GM21529 (cell line): ENCODE measurements around the gene TSPAN9.

ENCODE experiments used
- ATAC-seq: cut with Tn5 transposase; IDR thresholded peaks from one replicate; pipeline ENCODE4 v1.9.1; 2021; ENCODE audit not compliant: unreplicated experiment

Gene TSPAN9

GRCh38 chr12:3243376-3244084 is 166.4 kb downstream of the TSPAN9 start:
- ATAC-seq = no peak

- ATAC-seq = no peak
Measured at GRCh38 chr12:3244219-3244750, 167.1 kb downstream of the TSPAN9 start.

GRCh38 chr12:3246253-3246652 is 169.1 kb downstream of the TSPAN9 start:
- no peak for ATAC-seq

GRCh38 chr12:3247077-3247476 is 169.9 kb downstream of the TSPAN9 start:
- no peak for ATAC-seq

- no peak for ATAC-seq
Measured at GRCh38 chr12:3247629-3248161, 170.5 kb downstream of the TSPAN9 start.

- no peak for ATAC-seq
Measured at GRCh38 chr12:3249081-3249800, 172.1 kb downstream of the TSPAN9 start.

- ATAC-seq = no peak
Measured at GRCh38 chr12:3250034-3250433, 172.9 kb downstream of the TSPAN9 start.

GRCh38 chr12:3250576-3250975 is 173.4 kb downstream of the TSPAN9 start:
- no peak for ATAC-seq

- ATAC-seq = no peak
Measured at GRCh38 chr12:3251067-3251466, 173.9 kb downstream of the TSPAN9 start.

GRCh38 chr12:3251691-3252090 is 174.5 kb downstream of the TSPAN9 start:
- ATAC-seq = no peak

- no peak for ATAC-seq
Measured at GRCh38 chr12:3252450-3252891, 175.3 kb downstream of the TSPAN9 start.

GRCh38 chr12:3253682-3254275 is 176.6 kb downstream of the TSPAN9 start:
- no peak for ATAC-seq

GRCh38 chr12:3255057-3255456 is 177.9 kb downstream of the TSPAN9 start:
- ATAC-seq = no peak

- ATAC-seq = no peak
Measured at GRCh38 chr12:3256103-3256631, 179.0 kb downstream of the TSPAN9 start.

GRCh38 chr12:3257411-3257810 is 180.2 kb downstream of the TSPAN9 start:
- no peak for ATAC-seq

- no peak for ATAC-seq
Measured at GRCh38 chr12:3259973-3260372, 182.8 kb downstream of the TSPAN9 start.

GRCh38 chr12:3261782-3262359 is 184.7 kb downstream of the TSPAN9 start:
- no peak for ATAC-seq

- ATAC-seq = no peak
Measured at GRCh38 chr12:3262470-3262869, 185.3 kb downstream of the TSPAN9 start.

- no peak for ATAC-seq
Measured at GRCh38 chr12:3263282-3263681, 186.1 kb downstream of the TSPAN9 start.

- no peak for ATAC-seq
Measured at GRCh38 chr12:3263939-3264922, 187.1 kb downstream of the TSPAN9 start.
